BE2C (cell line): Measurements from ENCODE around the gene LARP1.

ENCODE experiments used
- DNase-seq: peaks from one replicate; pipeline ENCODE4 v3.0.0-alpha.2; 2020
- H3K27me3 ChIP-seq: fragments of 250-450 bp; sonication (Bioruptor Pico); 2 replicates; pipeline ENCODE4 v1.5.1; 2020; ENCODE audit warnings: mild to moderate bottlenecking
- H3K36me3 ChIP-seq: fragments of 250-450 bp; sonication (Bioruptor Pico); 2 replicates; pipeline ENCODE4 v1.5.1; 2020; ENCODE audit warnings: mild to moderate bottlenecking
- H3K4me1 ChIP-seq: fragments of 250-450 bp; sonication (Bioruptor Pico); 2 replicates; pipeline ENCODE4 v1.5.1; 2020
- H3K4me3 ChIP-seq: 2 replicates; pipeline ENCODE4 v1.5.1; 2011; ENCODE audit warnings: low read depth, low read length
- H3K9me3 ChIP-seq: fragments of 250-450 bp; sonication (Bioruptor Pico); 2 replicates; pipeline ENCODE4 v1.5.1; 2020
- CTCF ChIP-seq: IDR thresholded peaks from 2 replicates; pipeline ENCODE4 v1.5.1; 2012; ENCODE audit warnings: mild to moderate bottlenecking, low read depth, low read length

The LARP1 gene

GRCh38 chr5:154709368-154710305, 45.5 kb upstream of the LARP1 start:
- no peaks in the 10 kb centered on the region for H3K4me1 ChIP-seq
- H3K27me3 ChIP-seq, result no peaks in the 10 kb centered on the region
- no peaks in the 10 kb centered on the region for H3K36me3 ChIP-seq
- no peak for DNase-seq
- H3K9me3 ChIP-seq, result no peaks in the 10 kb centered on the region
- no peak overlapping the region for H3K4me3 ChIP-seq
- TF ChIP-seq CTCF, result no peak

- Histone ChIP-seq H3K4me3 (no peak overlapping the region), H3K27me3 (no peaks in the 10 kb centered on the region)
- no peak for TF ChIP-seq CTCF
Observed at GRCh38 chr5:154712518-154713437, 42.4 kb upstream of the LARP1 start.

GRCh38 chr5:154713615-154714125, 41.5 kb upstream of the LARP1 start:
- Histone ChIP-seq H3K36me3 (no peaks in the 10 kb centered on the region), H3K27me3 (no peaks in the 10 kb centered on the region), H3K9me3 (no peaks in the 10 kb centered on the region), H3K4me3 (no peak overlapping the region), H3K4me1 (no peaks in the 10 kb centered on the region)
- DNase-seq, result no peak
- TF ChIP-seq CTCF, result no peak

More at GRCh38 chr5:154712518-154713437, 42.4 kb upstream of the LARP1 start:
- no peaks in the 10 kb centered on the region for H3K9me3 ChIP-seq
- no peaks in the 10 kb centered on the region for H3K36me3 ChIP-seq
- DNase-seq, result no peak
- H3K4me1 ChIP-seq, result no peaks in the 10 kb centered on the region

- Histone ChIP-seq H3K9me3 (no peaks in the 10 kb centered on the region), H3K27me3 (no peaks in the 10 kb centered on the region), H3K36me3 (no peaks in the 10 kb centered on the region), H3K4me3 (no peak overlapping the region), H3K4me1 (no peaks in the 10 kb centered on the region)
- no peak for TF ChIP-seq CTCF
- no peak for DNase-seq
Observed at GRCh38 chr5:154714266-154714986, 40.8 kb upstream of the LARP1 start.

GRCh38 chr5:154721481-154722058, 33.6 kb upstream of the LARP1 start:
- Histone ChIP-seq H3K9me3 (no peaks in the 10 kb centered on the region), H3K4me1 (no peaks in the 10 kb centered on the region; the same call in 1 of the 2 replicates), H3K4me3 (no peak overlapping the region), H3K27me3 (no peaks in the 10 kb centered on the region), H3K36me3 (no peaks in the 10 kb centered on the region)
- DNase-seq, result no peak
- no peak for TF ChIP-seq CTCF
